Amniotic epithelial cell (primary cell): ENCODE results near the gene PRG2.

Experiments
- DNase-seq: peaks from one replicate; pipeline ENCODE4 v3.0.0-alpha.2; 2010; ENCODE audit warnings: low read depth

Gene PRG2

DNA sequence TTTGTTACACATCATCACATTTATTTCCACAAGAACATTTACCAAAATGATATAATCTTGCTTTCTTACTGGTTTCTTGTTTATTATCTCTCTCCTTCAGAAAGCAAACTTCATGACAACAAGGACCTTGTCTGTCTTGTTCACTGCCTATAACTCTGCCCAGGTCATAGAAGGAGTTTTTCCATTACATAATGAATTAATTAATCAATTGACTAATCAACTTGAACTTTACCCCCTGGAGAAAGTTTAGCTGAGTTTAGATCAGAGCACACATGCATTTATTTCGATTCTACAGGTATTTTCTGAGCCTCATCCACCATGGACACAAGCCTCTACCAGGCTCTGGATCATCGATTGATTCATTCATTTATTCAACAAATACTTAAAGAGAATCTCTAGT lies 6.3 kb upstream of the PRG2 start:
- DNase-seq: no peak

GRCh38 chr11:57395905-57396623 lies 5.6 kb upstream of the PRG2 start:
- DNase-seq: no peak

GRCh38 chr11:57394203-57394965 lies 3.9 kb upstream of the PRG2 start:
- DNase-seq: no peak

GRCh38 chr11:57392763-57393105 lies 2.3 kb upstream of the PRG2 start:
- no peak for DNase-seq

- DNase-seq: no peak
Observed at GRCh38 chr11:57392066-57392762, 1.8 kb upstream of the PRG2 start.

GRCh38 chr11:57391539-57391938 lies 1.1 kb upstream of the PRG2 start:
- no peak for DNase-seq

DNA sequence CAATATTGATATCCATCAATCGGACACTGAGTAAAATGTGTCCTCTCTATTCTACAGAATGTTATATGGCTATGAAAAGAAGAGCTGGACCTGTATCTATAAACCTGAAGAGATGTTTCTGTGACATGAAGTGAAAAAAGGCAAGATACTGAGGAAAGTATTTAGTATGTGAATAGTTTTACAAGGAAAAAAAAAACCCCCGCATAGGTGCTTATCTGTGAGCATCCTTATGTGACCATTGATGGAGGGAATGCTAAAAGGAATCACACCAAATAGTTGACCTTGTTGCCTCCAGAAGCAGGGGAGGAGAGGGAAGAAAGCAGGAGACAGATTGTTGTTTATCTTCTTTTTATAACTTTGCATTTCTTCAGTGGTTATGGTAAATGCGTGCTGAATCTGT lies 661 bp upstream of the PRG2 start:
- DNase-seq: no peak

DNA sequence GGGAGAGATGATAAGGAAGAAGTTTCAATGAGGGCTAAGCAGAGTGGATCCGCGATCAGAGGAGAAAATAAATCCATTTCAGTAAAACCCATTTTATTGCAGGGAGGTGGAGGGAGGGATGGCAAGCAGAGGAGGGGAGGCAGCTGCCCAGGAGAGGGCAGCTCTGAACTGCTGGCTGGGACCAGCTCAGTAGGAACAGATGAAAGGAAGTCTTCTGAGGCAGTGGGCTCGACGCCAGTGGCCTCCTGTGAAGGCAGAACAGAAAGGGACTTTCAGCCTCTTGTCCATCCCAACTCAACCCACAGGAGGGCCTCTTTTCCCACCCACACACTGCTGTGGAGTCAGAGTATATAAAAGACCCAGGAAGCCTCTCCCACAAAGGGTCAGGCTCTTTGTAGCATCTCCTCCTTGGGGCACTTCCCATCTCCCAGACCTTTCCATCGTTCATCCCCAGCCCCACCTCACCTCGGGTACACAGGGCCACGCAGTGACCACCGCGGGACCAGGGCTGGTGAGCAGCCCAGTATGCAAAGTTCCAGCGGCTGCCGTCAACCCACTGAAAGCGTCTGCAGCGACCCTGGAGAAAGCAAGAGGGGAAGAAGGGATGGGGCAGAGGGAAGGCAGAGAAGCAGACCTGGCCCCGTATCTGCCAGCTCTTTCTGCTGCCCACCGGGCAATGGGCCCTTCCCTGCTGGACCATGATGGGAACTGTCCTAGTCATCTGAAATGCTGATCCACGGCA lies 3.0 kb downstream of the PRG2 start:
- DNase-seq: no peak

DNA sequence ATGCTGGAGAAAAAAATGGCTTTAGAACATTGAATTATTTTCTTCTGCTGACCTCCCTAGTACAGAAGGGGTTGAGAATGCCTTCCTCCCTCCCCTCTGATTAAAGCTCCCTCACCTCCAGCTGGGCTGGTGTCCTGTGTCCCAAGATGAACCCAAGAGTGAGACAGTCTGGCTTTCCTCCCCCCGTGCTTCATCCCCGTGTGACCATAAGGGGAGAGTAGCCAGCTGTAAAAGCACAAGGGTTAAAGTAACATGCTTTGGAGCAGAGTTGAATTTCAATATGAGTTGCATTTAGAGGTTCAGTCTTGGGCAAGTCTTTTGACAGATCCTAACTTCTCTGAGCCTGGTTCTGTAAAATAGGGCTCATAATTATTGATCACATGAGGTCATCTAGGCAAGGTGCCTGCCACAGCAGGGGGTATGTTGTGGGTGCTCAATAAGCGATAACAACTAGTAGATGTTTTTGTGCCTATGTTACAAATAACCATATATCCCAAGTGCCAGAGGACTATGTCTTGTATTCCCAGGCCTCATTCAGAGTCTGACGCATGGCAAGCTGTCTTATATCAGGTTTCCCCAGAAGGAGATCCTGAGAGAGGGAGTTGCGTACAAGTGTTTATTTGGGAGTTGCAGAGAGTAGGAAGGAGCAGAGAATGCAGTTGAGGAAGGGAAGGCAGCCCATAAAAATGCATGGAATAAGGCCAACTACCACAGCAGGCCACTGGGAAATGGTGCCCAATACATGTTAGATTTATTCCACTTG lies 4.1 kb downstream of the PRG2 start:
- DNase-seq: no peak

DNA sequence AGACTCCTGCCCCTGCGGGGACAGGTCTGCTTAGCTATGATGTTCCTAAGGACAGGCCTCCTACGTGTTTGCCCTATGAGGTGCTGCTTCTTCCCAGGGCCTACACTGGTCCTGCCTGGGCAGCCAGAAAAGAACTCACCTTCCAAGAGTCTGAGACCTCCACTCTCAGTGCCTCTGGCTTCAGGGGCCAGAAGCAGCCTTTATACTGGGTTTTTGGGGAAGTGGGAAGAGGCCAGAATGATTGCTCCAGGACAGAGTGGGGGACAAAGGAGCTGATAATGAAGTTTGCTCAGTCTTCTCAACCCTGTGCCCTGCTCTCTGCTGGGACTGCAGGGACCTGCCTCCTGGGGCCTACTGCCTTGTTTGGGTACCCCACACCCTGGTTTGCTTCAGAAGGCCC lies 9.5 kb downstream of the PRG2 start, which contains the start of gene PRG3:
PRG3 (minus strand) TSS at position 176 of the 400 bp plus-strand sequence. CDS start 442 bp downstream, outside the sequence.
- DNase-seq: no peak

- peak; percentile 35 for DNase-seq
Observed at GRCh38 chr11:57379732-57380131, 10.7 kb downstream of the PRG2 start.

DNA sequence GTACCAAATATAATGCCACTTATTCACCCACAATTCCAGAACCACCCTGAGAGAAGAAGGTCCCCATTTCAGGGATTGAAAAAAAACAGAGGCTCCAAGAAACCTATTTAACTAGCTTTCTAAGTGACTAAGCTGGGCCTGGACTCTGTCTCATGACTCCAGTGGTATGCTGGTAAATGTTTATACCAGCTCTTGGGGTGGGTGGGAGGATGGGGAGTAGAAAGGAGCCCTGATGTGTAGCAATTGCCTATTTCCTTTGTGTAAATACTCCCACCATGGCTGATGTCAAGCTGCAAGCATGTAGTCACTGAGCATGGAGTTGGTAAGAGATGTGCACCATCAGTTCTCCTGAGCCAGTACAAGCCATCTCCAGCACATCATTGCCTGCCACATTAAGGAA lies 12.3 kb downstream of the PRG2 start:
- peak; percentile 36 for DNase-seq

DNA sequence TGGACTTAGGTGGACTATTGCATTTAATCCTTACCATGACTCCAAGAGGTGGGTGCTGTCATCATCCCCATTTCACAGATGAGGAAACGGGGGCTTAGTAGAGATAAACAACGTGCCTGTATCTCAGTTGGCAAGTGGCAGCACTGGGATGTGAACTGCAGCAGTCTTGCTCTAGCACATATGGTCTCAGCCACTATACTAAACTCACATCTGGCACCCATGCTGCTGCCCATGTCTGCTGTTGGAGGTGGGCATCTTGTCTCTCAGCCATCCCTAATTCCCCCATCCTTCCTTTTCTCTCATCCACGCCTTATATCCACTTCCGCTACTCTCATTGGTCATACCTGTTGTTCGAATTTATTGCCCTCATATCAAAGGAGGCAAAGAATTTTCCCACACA lies 13.3 kb downstream of the PRG2 start:
- DNase-seq: no peak

GRCh38 chr11:57376095-57377090 lies 14.1 kb downstream of the PRG2 start:
- DNase-seq: no peak

DNA sequence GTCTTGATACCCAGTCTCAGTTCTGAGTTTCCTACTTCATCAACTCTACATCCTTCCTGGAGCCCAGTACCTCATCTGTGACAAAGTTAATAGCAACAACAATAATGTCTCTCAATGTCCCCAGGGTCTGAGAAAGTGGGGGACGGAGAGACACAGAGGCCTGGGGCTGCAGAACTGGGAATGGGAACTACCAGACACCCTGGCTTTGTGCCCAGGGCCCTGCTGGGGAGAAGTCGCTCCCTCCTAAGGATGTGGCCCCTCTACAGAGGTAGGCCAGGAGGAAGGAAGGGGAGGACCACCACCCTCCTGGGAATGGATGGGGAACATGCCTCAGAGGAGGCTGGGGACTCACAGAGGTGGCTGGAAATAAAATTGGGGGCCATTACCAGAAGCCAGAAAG lies 15.0 kb downstream of the PRG2 start:
- no peak for DNase-seq

GRCh38 chr11:57374966-57375365 lies 15.5 kb downstream of the PRG2 start:
- DNase-seq: no peak

GRCh38 chr11:57373146-57373545 lies 17.3 kb downstream of the PRG2 start:
- no peak for DNase-seq

- DNase-seq: no peak
Observed at GRCh38 chr11:57370941-57371340, 19.5 kb downstream of the PRG2 start.

GRCh38 chr11:57370251-57370650 lies 20.2 kb downstream of the PRG2 start:
- DNase-seq: peak; percentile 69

DNA sequence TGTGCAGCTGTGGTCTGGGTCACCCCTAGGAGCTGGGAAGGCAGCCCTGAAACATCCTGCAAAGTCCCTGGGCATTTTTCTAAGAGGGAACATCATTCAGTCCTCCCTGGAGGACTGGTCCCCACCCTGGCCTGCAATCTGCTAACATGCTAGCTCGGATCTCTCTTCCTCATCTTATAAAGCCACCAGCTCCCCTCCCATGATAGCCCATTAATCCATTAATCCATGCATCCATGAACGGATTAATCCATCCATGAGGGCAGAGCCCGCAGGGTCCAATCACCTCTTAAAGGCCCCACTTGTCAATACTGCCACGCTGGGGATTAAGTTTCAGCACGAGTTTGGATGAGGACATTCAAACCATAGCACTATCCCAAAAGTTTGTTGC lies 21.6 kb downstream of the PRG2 start:
- DNase-seq: no peak
